GM19025 (cell line): ENCODE results near the gene FBXL7.

Source experiments
- ATAC-seq: cut with Tn5 transposase; IDR thresholded peaks from one replicate; pipeline ENCODE4 v1.9.1; 2021; ENCODE audit warnings: mild to moderate bottlenecking, low read depth, moderate library complexity; ENCODE audit not compliant: unreplicated experiment

Gene FBXL7

DNA sequence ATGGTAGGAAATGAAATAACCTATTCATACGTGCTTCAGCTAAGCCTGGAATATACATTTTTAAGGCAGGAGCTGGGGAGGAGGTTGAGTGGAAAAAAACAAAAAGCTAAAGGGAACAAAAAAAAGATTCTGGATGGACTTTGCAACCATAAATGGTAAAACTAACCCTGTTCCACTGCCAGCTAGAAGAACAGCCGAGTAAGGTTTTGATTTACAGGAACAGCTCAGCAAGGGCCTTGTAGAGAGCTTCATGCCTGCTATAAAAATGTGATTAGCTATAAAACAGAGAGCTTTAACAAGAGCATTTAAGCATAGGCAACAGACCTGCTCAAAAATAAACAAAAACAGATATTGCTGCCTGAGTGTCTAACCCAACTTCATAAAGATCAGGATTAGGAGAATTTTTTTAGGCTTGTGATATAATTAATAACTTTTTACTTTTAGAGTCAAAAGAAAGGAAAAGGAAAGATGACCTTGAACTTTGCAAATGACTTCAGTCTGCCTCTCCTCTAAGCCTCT lies 194.8 kb downstream of the FBXL7 start:
- ATAC-seq, result no peak

DNA sequence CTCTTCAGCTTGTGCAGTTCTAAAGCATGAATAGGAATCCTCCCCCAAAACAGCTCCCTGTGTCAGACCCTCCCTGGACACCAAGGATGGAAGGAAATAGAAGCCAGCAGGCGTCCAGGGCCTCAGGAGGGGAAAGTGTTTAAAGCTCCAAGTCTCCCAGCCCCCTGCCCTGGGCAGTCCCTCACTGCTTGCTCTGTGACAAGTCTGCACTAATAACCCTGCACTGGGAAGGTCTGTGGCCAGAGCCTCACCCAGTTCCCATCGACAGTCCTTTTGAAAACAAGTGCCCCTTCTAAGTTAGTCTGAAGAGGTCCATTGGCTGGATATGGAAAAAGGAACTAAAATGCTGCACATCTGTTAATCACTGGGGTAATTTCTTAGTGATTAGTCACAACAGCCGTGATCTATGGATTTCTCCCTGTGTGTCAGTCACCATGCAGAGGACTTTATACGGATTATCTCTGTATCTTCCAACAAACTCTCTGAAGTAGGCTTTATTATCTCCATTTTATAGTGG lies 195.3 kb downstream of the FBXL7 start:
- ATAC-seq, result no peak

DNA sequence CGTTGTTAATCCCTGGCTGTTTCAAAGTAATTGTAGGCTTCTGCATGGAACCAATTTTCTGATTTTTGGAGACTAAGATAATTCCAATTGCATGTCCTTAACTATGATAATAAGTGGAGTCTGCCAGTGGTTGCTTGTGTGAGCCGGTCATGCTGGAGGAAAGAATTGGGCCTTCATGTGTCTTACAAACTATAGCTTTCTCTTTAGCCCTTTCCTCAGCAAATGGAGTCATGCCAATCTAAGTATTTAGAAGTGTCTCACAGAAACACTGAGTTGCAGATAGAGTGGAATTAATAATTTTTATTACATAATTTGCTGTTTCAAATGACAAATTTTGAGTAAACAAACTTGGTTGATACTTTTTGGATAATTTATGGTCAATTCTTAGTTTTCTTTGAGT lies 200.4 kb downstream of the FBXL7 start:
- no peak for ATAC-seq

DNA sequence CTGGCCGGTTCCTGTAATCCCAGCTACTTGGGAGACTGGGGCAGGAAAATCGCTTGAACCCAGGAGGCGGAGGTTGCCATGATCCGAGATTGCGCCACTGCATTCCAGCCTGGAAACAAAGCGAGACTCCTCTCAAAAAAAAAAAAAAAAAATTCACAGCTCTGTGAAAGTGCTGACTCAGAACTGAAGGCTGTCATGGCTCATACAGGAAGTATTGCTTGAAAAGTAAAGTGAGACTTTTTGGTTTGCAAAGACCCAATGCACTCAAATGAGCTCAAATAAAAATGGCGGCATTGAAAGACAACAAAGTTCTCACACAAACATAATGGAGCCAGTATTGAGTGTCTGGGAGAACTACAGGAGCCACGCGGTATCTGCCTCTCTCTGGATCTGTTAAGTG lies 202.1 kb downstream of the FBXL7 start:
- no peak for ATAC-seq

DNA sequence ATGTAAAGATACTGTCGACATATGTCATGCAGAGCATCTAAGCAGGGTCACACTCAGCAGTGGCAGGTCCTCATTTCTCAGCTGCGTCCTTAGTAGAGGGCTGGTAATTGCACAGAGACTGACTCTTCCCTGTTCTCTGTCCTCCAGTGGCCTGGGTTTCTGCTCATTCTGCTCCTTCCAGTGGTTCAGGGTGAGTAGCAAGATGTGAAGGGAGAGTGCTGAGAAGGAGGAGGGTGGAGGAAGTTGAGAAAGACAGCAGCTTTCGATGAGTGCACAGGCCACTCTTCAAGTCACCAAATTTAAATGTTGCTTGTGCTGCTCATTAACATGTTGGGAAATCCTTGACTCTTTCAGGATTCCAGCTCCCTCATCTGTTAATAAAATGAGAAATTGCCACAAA lies 203.9 kb downstream of the FBXL7 start:
- ATAC-seq, result no peak

DNA sequence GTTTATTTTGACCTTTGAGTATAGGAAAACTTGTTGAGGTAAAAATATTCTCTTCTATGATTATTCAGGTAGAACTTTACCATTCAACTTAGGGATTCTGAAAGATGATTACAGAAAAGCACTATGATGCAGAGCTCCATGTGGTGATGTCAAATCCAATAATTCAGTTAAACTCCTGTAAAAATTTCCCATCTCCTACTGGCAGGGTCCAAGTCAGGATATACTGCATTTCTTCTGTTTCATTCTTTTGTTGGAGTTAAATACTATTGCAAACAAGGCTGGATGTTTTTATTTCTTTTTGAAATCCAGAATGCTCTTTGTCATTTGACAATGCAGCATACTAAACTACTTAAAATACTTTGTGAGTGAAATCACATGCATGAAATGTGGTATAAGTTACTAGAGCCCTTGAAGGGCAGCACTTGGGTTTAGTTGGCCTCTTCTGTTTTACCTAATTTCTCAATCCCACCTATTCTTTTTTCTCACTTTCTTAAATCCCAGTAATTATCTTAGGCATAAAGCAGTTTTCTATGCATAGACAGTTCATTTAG lies 204.5 kb downstream of the FBXL7 start:
- no peak for ATAC-seq

DNA sequence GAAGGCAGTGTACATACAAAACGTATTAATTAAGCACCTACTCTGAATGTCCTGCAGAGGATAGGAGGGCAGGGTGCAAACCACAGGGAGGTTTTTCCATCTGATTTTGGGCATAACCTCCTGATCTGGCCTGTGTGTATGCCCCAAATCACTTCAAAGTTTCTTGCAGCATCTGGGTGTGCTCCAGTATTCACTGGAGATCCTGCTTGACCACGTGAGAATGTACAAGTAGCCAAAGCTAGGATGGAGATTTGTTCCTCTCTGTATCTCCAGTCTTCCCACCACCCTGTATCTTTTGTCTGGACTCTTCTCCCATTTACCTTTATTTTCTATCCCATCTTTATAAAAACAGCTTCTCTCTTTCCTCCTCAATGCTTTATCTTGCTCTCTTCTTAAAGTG lies 207.7 kb downstream of the FBXL7 start:
- no peak for ATAC-seq

DNA sequence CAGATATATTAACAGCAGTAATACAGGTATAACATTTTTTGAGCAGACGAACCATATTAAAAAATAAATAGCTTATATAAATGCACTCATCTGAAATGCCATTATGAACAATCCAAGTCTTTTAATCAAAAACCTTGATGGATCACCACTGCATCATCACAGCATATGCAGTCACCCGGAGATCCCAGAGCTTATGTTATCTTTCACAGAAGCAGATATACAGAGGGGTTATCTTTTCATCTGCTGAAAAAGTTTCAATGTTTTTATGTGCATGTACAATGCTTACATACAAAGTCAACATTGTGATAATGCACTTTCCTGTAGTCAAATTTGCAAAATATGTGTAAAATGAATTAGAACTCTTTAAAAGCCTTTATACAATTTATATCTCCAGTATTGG lies 211.9 kb downstream of the FBXL7 start:
- no peak for ATAC-seq

DNA sequence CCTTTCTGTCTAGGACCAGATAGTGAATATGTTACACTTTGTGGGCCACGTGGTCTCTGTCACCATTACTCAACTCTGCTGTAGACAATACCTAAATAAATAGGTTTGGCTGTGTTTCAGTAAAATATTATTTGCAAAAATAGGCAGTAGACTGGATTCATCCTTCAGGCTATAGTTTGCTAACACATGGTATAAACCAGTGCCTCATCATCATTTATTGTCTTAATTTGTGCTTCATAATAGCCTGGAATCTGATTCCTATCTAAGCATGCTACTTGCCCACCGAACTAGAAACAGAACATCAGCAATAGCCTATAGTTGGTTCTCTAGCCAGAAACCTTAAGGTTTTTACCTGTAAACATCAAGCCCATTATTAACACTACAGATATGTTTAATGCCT lies 215.6 kb downstream of the FBXL7 start:
- no peak for ATAC-seq

GRCh38 chr5:15715967-15716366 lies 216.0 kb downstream of the FBXL7 start:
- ATAC-seq, result no peak

- ATAC-seq, result no peak
Measured at GRCh38 chr5:15717001-15717400, 217.0 kb downstream of the FBXL7 start.

DNA sequence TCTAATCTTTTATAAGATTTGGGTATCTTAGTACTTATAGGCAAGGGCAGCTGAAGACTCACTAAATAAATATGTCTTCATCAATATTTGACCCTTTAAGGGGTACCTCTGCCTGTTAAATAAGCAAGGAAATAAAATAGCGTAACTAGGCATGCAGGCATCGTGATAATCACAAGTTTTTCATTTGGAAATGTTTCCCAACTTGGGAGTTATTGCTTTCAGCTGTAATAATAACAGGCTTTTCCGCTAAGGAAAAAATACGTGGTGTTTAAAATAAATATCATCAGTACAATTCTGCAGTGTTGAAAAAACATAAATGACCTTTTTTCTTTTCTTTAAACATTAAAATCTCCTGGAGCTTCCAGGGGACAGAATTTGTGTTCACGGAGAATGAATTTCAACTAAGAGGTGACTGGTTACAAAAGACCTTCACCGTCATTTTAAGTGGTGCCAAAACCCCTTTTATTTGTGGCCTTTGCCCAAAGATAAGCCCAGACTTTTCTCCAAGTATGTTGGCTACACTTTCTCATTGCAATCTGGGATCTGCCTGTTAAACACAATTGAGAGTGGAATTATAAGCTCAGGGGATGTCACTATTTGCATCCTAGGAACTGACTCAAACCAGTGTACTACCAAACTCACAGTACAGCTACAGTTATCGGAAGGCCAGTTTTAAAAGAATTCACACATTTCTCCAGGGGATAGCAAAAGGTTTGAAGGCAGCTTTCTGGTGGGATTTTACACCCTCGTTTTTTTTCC lies 218.6 kb downstream of the FBXL7 start:
- no peak for ATAC-seq

GRCh38 chr5:15719784-15720183 lies 219.8 kb downstream of the FBXL7 start:
- no peak for ATAC-seq

- no peak for ATAC-seq
Measured at GRCh38 chr5:15720515-15720914, 220.5 kb downstream of the FBXL7 start.

GRCh38 chr5:15722305-15722704 lies 222.3 kb downstream of the FBXL7 start:
- ATAC-seq, result no peak

DNA sequence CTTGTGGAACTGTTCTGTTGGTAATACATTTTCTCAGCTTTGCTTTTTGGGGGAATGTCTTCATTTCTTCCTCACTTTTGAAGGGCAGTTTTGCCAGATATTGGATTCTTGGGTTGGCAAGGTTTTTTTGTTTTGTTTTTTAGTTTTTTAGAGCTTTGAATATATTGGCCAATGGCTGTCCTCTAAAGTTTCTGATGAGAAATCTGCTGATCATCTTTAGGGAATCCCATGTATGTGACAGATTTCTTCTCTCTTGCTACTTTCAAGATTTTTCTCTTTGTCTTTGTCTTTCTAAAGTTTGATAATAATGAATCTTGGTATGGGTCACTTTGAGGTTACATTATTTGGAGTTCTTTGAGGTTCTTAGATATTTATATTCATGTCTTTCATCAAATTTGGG lies 227.4 kb downstream of the FBXL7 start:
- ATAC-seq, result no peak

GRCh38 chr5:15728811-15729210 lies 228.8 kb downstream of the FBXL7 start:
- no peak for ATAC-seq

GRCh38 chr5:15731699-15732098 lies 231.7 kb downstream of the FBXL7 start:
- ATAC-seq, result no peak

- ATAC-seq, result no peak
Measured at GRCh38 chr5:15734058-15734457, 234.1 kb downstream of the FBXL7 start.

- ATAC-seq, result no peak
Measured at GRCh38 chr5:15737036-15737821, 237.2 kb downstream of the FBXL7 start.
